ENCODE results near the gene TSHZ2.
"Not testable (repeated sequence)": the region's sequence is repeated elsewhere in the genome, so short reads cannot be mapped to it uniquely, and the experiment has no call there.

Gene TSHZ2

GRCh38 chr20:53513489-53514298 lies 541.5 kb downstream of the TSHZ2 start:
- no peak for DNase-seq (ENCODE audit: low read depth)

- DNase-seq (ENCODE audit: low read depth), result no peak
Measured at GRCh38 chr20:53515749-53516148, 543.6 kb downstream of the TSHZ2 start.

- no peak for DNase-seq (ENCODE audit: low read depth)
Measured at GRCh38 chr20:53517146-53517545, 545.0 kb downstream of the TSHZ2 start.

- DNase-seq (ENCODE audit: low read depth), result peak; percentile 70
Measured at GRCh38 chr20:53521421-53521820, 549.3 kb downstream of the TSHZ2 start.

GRCh38 chr20:53522026-53522425 lies 549.9 kb downstream of the TSHZ2 start:
- no peak for DNase-seq (ENCODE audit: low read depth)

GRCh38 chr20:53522696-53523095 lies 550.5 kb downstream of the TSHZ2 start:
- no peak for DNase-seq (ENCODE audit: low read depth)

GRCh38 chr20:53523615-53524014 lies 551.5 kb downstream of the TSHZ2 start:
- DNase-seq (ENCODE audit: low read depth), result not testable (repeated sequence)

- no peak for DNase-seq (ENCODE audit: low read depth)
Measured at GRCh38 chr20:53524589-53525312, 552.6 kb downstream of the TSHZ2 start.

GRCh38 chr20:53527196-53527595 lies 555.0 kb downstream of the TSHZ2 start:
- no peak for DNase-seq (ENCODE audit: low read depth)

GRCh38 chr20:53529658-53530057 lies 557.5 kb downstream of the TSHZ2 start:
- no peak for DNase-seq (ENCODE audit: low read depth)

GRCh38 chr20:53530440-53530839 lies 558.3 kb downstream of the TSHZ2 start:
- DNase-seq (ENCODE audit: low read depth), result no peak

- not testable (repeated sequence) for DNase-seq (ENCODE audit: low read depth)
Measured at GRCh38 chr20:53532654-53533312, 560.6 kb downstream of the TSHZ2 start.

- DNase-seq (ENCODE audit: low read depth), result no peak
Measured at GRCh38 chr20:53533500-53533899, 561.3 kb downstream of the TSHZ2 start.

- no peak for DNase-seq (ENCODE audit: low read depth)
Measured at GRCh38 chr20:53534037-53534436, 561.9 kb downstream of the TSHZ2 start.

GRCh38 chr20:53535878-53536277 lies 563.7 kb downstream of the TSHZ2 start:
- DNase-seq (ENCODE audit: low read depth), result no peak

GRCh38 chr20:53536382-53536781 lies 564.2 kb downstream of the TSHZ2 start:
- not testable (repeated sequence) for DNase-seq (ENCODE audit: low read depth)

- no peak for DNase-seq (ENCODE audit: low read depth)
Measured at GRCh38 chr20:53539516-53539915, 567.4 kb downstream of the TSHZ2 start.
